Omental fat pad (tissue), 4 donors: ENCODE measurements around the gene OSER1. TPM values are rescaled to one million over a fixed set of nuclear protein-coding genes. Genes with fewer than 3 reads are reported as not detected.

Experiments used
- ATAC-seq: fragments of 150-250 bp; one replicate; pipeline ENCODE4 v1.9.1; 2016; ENCODE audit warnings: mild to moderate bottlenecking, moderate library complexity; ENCODE audit not compliant: low FRiP score
- DNase-seq: peaks from one replicate; pipeline ENCODE4 v3.0.0-alpha.2; 2019; ENCODE audit warnings: low spot score
- CTCF ChIP-seq, 3 donors: fragments of 450-650 bp; IDR thresholded peaks; one replicate each; pipeline ENCODE4 v1.5.1; 2016 to 2017; ENCODE audit warnings: antibody characterized with exemption in 3 of 3, mild to moderate bottlenecking in 3 of 3, moderate library complexity in 2 of 3
- total RNA-seq, 4 donors: library from RNA; depleted of rRNA; stranded (reverse); fragments of >200 nt; gene quantifications; one replicate each; pipeline ENCODE4 v1.1.0, GENCODE V29; 2016

The OSER1 gene
- 10 to 100 TPM; 42.8 to 65.0 (median 49.7) TPM for total RNA-seq

GRCh38 chr20:44210406-44211176 is at the start of gene OSER1:
Gene OSER1, minus strand, starts transcription at chr20:44210771. Its CDS starts 3,814 bp downstream, at chr20:44206957.
- ATAC-seq (peak; percentile 96), DNase-seq (peak; percentile 91)
- TF ChIP-seq CTCF (IDR thresholded peaks at IDR 0.05) = no peak

- TF ChIP-seq CTCF (IDR thresholded peaks at IDR 0.05) = no peak
- ATAC-seq (no peak), DNase-seq (no peak)
Observed at GRCh38 chr20:44258226-44258890, 47.8 kb upstream of the OSER1 start.

GRCh38 chr20:44256961-44257360 is 46.4 kb upstream of the OSER1 start:
- ATAC-seq = no peak
- TF ChIP-seq CTCF (IDR thresholded peaks at IDR 0.05) = no peak
- no peak for DNase-seq

GRCh38 chr20:44255942-44256341 is 45.4 kb upstream of the OSER1 start:
- no peak for ATAC-seq

GRCh38 chr20:44254073-44254472 is 43.5 kb upstream of the OSER1 start:
- TF ChIP-seq CTCF (IDR thresholded peaks at IDR 0.05) = no peak
- DNase-seq (no peak), ATAC-seq (no peak)

More at GRCh38 chr20:44255942-44256341, 45.4 kb upstream of the OSER1 start:
- no peak for TF ChIP-seq CTCF (IDR thresholded peaks at IDR 0.05)
- DNase-seq = no peak

- TF ChIP-seq CTCF (IDR thresholded peaks at IDR 0.05) = no peak
- DNase-seq (no peak), ATAC-seq (no peak)
Observed at GRCh38 chr20:44253528-44253927, 43.0 kb upstream of the OSER1 start.
